ENCODE results near the gene SLC35D1. TPM values are rescaled to one million over a fixed set of nuclear protein-coding genes. Genes with fewer than 3 reads are reported as not detected.

Gene SLC35D1
- total and polyA plus RNA-seq, 4 donors: 22.9 to 100 (median 29.5) TPM

DNA sequence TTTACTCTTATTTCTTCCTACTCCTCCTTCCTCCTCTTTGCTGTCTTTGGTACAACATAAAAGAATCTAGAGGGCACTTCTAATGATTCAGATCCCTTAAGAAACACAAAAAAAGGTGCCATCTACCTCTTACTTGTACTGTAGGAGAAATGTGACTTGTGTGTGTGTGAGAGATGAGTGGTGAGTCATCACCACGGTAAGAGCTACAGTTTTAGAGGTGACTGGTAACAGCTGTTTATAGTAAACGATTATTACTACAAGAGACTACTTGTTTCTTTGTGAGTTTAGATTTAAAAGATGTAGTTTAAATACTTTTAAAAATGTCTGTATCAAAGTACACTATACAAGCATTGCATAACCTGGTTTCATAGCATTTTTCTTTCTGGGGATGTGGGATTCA is 40.4 kb downstream of the SLC35D1 start:
- TF ChIP-seq, protein P1, sequence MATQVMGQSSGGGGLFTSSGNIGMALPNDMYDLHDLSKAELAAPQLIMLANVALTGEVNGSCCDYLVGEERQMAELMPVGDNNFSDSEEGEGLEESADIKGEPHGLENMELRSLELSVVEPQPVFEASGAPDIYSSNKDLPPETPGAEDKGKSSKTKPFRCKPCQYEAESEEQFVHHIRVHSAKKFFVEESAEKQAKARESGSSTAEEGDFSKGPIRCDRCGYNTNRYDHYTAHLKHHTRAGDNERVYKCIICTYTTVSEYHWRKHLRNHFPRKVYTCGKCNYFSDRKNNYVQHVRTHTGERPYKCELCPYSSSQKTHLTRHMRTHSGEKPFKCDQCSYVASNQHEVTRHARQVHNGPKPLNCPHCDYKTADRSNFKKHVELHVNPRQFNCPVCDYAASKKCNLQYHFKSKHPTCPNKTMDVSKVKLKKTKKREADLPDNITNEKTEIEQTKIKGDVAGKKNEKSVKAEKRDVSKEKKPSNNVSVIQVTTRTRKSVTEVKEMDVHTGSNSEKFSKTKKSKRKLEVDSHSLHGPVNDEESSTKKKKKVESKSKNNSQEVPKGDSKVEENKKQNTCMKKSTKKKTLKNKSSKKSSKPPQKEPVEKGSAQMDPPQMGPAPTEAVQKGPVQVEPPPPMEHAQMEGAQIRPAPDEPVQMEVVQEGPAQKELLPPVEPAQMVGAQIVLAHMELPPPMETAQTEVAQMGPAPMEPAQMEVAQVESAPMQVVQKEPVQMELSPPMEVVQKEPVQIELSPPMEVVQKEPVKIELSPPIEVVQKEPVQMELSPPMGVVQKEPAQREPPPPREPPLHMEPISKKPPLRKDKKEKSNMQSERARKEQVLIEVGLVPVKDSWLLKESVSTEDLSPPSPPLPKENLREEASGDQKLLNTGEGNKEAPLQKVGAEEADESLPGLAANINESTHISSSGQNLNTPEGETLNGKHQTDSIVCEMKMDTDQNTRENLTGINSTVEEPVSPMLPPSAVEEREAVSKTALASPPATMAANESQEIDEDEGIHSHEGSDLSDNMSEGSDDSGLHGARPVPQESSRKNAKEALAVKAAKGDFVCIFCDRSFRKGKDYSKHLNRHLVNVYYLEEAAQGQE (IDR thresholded peaks at IDR 0.05): no peak
- no peak for TF ChIP-seq JUND (IDR thresholded peaks at IDR 0.05)
- TF ChIP-seq, protein P2, sequence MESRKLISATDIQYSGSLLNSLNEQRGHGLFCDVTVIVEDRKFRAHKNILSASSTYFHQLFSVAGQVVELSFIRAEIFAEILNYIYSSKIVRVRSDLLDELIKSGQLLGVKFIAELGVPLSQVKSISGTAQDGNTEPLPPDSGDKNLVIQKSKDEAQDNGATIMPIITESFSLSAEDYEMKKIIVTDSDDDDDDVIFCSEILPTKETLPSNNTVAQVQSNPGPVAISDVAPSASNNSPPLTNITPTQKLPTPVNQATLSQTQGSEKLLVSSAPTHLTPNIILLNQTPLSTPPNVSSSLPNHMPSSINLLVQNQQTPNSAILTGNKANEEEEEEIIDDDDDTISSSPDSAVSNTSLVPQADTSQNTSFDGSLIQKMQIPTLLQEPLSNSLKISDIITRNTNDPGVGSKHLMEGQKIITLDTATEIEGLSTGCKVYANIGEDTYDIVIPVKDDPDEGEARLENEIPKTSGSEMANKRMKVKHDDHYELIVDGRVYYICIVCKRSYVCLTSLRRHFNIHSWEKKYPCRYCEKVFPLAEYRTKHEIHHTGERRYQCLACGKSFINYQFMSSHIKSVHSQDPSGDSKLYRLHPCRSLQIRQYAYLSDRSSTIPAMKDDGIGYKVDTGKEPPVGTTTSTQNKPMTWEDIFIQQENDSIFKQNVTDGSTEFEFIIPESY (IDR thresholded peaks at IDR 0.05): no peak
- TF ChIP-seq HNF4G (IDR thresholded peaks at IDR 0.05): no peak
- TF ChIP-seq TAF1 (conservative IDR thresholded peaks at IDR 0.05): no peak
- TF ChIP-seq NR2F2 (IDR thresholded peaks at IDR 0.05): no peak
- TF ChIP-seq CTCF (IDR thresholded peaks at IDR 0.05; ENCODE audit: low read depth, low read length, missing input control): no peak
- TF ChIP-seq RAD21 (IDR thresholded peaks at IDR 0.05): no peak
- no peak for TF ChIP-seq EGR1 (IDR thresholded peaks at IDR 0.05; ENCODE audit: low read depth in 2 of 2)
- no peaks in the 10 kb centered on the region for H3K27me3 ChIP-seq (ENCODE audit: control insufficient read depth in 4 of 4, insufficient read depth in 4 of 4, low read length in 3 of 4)
- 71% methylated on average over 2 of the region's 2 CpGs for WGBS

DNA sequence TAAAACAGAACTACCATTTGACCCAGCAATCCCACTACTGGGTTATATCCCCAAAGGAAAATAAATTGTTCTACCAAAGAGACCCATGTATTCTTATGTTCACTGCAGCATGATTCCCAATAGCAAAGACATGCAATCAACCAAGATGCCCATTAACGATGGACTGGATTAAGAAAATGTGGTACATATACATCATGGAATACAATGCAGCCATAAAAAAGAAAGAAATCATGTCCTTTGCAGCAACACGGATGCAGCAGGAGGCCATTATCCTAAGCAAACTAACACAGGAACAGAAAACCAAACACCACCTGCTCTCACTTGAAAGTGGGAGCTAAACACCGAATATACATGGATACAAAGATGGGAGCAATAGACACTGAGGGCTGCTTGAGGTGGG is 44.2 kb downstream of the SLC35D1 start:
- H3K27ac ChIP-seq (ENCODE audit: low read depth in 1 of 2, low read length in 2 of 2): no peak overlapping the region
- H3K4me3 ChIP-seq (ENCODE audit: low read depth in 1 of 3, low read length in 3 of 3): no peak overlapping the region
- H3K27me3 ChIP-seq (ENCODE audit: control insufficient read depth in 4 of 4, insufficient read depth in 4 of 4, low read length in 3 of 4): no peaks in the 10 kb centered on the region
- TF ChIP-seq TAF1 (conservative IDR thresholded peaks at IDR 0.05): no peak
- TF ChIP-seq, protein P2 (IDR thresholded peaks at IDR 0.05): no peak
- TF ChIP-seq FOXA2 (IDR thresholded peaks at IDR 0.05): no peak
- no peak for TF ChIP-seq NR2F2 (IDR thresholded peaks at IDR 0.05)
- TF ChIP-seq YY1 (IDR thresholded peaks at IDR 0.05): no peak
- TF ChIP-seq HNF4A (conservative IDR thresholded peaks at IDR 0.05): no peak
- TF ChIP-seq, protein P1 (IDR thresholded peaks at IDR 0.05): no peak
- TF ChIP-seq RXRA (IDR thresholded peaks at IDR 0.05): no peak
- TF ChIP-seq CTCF (IDR thresholded peaks at IDR 0.05; ENCODE audit: low read depth, low read length, missing input control): no peak
- TF ChIP-seq EGR1 (IDR thresholded peaks at IDR 0.05; ENCODE audit: low read depth in 2 of 2): no peak
- TF ChIP-seq, protein P3, sequence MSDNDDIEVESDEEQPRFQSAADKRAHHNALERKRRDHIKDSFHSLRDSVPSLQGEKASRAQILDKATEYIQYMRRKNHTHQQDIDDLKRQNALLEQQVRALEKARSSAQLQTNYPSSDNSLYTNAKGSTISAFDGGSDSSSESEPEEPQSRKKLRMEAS (IDR thresholded peaks at IDR 0.05): no peak
- TF ChIP-seq ATF3 (IDR thresholded peaks at IDR 0.05): no peak
- no peak for TF ChIP-seq RAD21 (IDR thresholded peaks at IDR 0.05)
- H3K36me3 ChIP-seq (ENCODE audit: control insufficient read depth in 4 of 4, insufficient read depth in 3 of 4, low read depth in 1 of 4, low read length in 3 of 4): peaks cover 5 to 28% (median 19%) of the 10 kb centered on the region in 4 donors
- 97% methylated on average over 3 of the region's 3 CpGs for WGBS
- no peaks in the 10 kb centered on the region for H3K9me3 ChIP-seq (ENCODE audit: control insufficient read depth in 4 of 4, low read length in 3 of 4)
- H3K9ac ChIP-seq (ENCODE audit: low read depth in 1 of 2, low read length in 2 of 2): no peak overlapping the region
- no peak for DNase-seq (ENCODE audit: low spot score)
- H3K4me1 ChIP-seq (ENCODE audit: control insufficient read depth in 4 of 4, insufficient read depth in 4 of 4, low read length in 3 of 4): no peaks in the 10 kb centered on the region

More for the DNA sequence above, 40.4 kb downstream of the SLC35D1 start:
- no peak overlapping the region for H3K9ac ChIP-seq (ENCODE audit: low read depth in 1 of 2, low read length in 2 of 2)
- H3K4me1 ChIP-seq (ENCODE audit: control insufficient read depth in 4 of 4, insufficient read depth in 4 of 4, low read length in 3 of 4): no peaks in the 10 kb centered on the region
- DNase-seq (ENCODE audit: low spot score): no peak
- H3K9me3 ChIP-seq (ENCODE audit: control insufficient read depth in 4 of 4, low read length in 3 of 4): no peaks in the 10 kb centered on the region
- H3K27ac ChIP-seq (ENCODE audit: low read depth in 1 of 2, low read length in 2 of 2): no peak overlapping the region
- H3K4me3 ChIP-seq (ENCODE audit: low read depth in 1 of 3, low read length in 3 of 3): no peak overlapping the region
- H3K36me3 ChIP-seq (ENCODE audit: control insufficient read depth in 4 of 4, insufficient read depth in 3 of 4, low read depth in 1 of 4, low read length in 3 of 4): peaks cover 2 to 28% (median 19%) of the 10 kb centered on the region in 4 donors

Data from liver (tissue), 9 donors.